Stimulated activated CD8-positive, alpha-beta memory T cell treated with anti-CD3 and anti-CD28 coated beads, Interleukin-7, amount 100 ng/mL, for 24 hours (primary cell): Measurements from ENCODE around the gene SNAPC2.
"Not testable (repeated sequence)": the region's sequence is repeated elsewhere in the genome, so short reads cannot be mapped to it uniquely, and the experiment has no call there.

Source experiments
- DNase-seq: peaks from one replicate; pipeline ENCODE4 v3.0.0-alpha.2; 2020; ENCODE audit warnings: low read depth

SNAPC2 gene

GRCh38 chr19:7888826-7889217, 31.3 kb upstream of the SNAPC2 start:
- no peak for DNase-seq

GRCh38 chr19:7893362-7894101, 26.6 kb upstream of the SNAPC2 start:
- DNase-seq = not testable (repeated sequence)

GRCh38 chr19:7894612-7895309, 25.4 kb upstream of the SNAPC2 start:
- DNase-seq = no peak

GRCh38 chr19:7895565-7895964, 24.6 kb upstream of the SNAPC2 start:
- DNase-seq = no peak

- no peak for DNase-seq
Measured at GRCh38 chr19:7897292-7897691, 22.8 kb upstream of the SNAPC2 start.

GRCh38 chr19:7898967-7899366, 21.2 kb upstream of the SNAPC2 start:
- no peak for DNase-seq

GRCh38 chr19:7899751-7900378, 20.3 kb upstream of the SNAPC2 start:
- no peak for DNase-seq

GRCh38 chr19:7900401-7900870, 19.7 kb upstream of the SNAPC2 start:
- DNase-seq = no peak

GRCh38 chr19:7900931-7901330, 19.2 kb upstream of the SNAPC2 start:
- DNase-seq = no peak

GRCh38 chr19:7901337-7901736, 18.8 kb upstream of the SNAPC2 start:
- DNase-seq = no peak

- DNase-seq = no peak
Measured at GRCh38 chr19:7902796-7903243, 17.3 kb upstream of the SNAPC2 start.

- DNase-seq = peak; percentile 100
Measured at GRCh38 chr19:7903244-7904073, 16.7 kb upstream of the SNAPC2 start, which contains the start of gene MAP2K7. MAP2K7 (plus strand) TSS chr19:7903877; CDS start chr19:7903945, 68 bp downstream.

- peak; percentile 38 for DNase-seq
Measured at GRCh38 chr19:7904074-7905020, 15.8 kb upstream of the SNAPC2 start.

- no peak for DNase-seq
Measured at GRCh38 chr19:7905268-7905667, 14.9 kb upstream of the SNAPC2 start.

GRCh38 chr19:7905859-7906258, 14.3 kb upstream of the SNAPC2 start:
- DNase-seq = no peak

- no peak for DNase-seq
Measured at GRCh38 chr19:7907122-7907521, 13.0 kb upstream of the SNAPC2 start.

- DNase-seq = no peak
Measured at GRCh38 chr19:7907544-7907943, 12.6 kb upstream of the SNAPC2 start.

- DNase-seq = no peak
Measured at GRCh38 chr19:7908078-7908699, 11.9 kb upstream of the SNAPC2 start.

- no peak for DNase-seq
Measured at GRCh38 chr19:7908742-7909461, 11.2 kb upstream of the SNAPC2 start.
